LNCaP clone FGC (cell line): ENCODE results near the gene TARS3.
A peak's percentile ranks its signal among the peaks of the same experiment; 100 is the strongest.

Source experiments
- DNase-seq: peaks from one replicate; pipeline ENCODE4 v3.0.0-alpha.2; 2011; ENCODE audit warnings: low read depth
- H3K4me3 ChIP-seq: 2 replicates; pipeline ENCODE4 v1.5.1; 2011; ENCODE audit warnings: mild to moderate bottlenecking, low read depth, low read length, control low read depth
- TF ChIP-seq, protein P1 (sequence below): IDR thresholded peaks from 2 replicates; pipeline ENCODE4 v1.5.1; 2012; ENCODE audit warnings: mild to moderate bottlenecking; ENCODE audit not compliant: control insufficient read depth, insufficient read depth; ENCODE audit errors: extremely low read depth

The TARS3 gene

DNA sequence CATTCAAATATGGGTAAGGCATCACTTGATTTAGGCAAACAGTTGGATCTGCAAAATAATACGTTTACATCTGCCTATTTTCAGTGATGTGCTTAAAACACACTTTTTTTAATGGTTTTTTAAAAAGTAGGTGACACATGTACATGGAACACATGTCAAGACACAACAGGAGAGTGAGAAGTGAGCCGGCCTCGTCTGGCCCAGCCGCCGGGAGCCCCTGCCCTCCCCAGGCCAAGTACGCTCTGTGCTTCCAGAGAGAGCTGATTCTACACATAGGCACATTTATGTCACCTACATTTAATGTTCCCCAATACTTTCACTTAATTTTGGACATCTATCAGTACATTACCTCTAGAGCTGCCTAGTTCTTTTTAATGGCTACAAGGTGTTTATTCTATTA lies 75.9 kb downstream of the TARS3 start:
- DNase-seq = no peak
- TF ChIP-seq, protein P1, sequence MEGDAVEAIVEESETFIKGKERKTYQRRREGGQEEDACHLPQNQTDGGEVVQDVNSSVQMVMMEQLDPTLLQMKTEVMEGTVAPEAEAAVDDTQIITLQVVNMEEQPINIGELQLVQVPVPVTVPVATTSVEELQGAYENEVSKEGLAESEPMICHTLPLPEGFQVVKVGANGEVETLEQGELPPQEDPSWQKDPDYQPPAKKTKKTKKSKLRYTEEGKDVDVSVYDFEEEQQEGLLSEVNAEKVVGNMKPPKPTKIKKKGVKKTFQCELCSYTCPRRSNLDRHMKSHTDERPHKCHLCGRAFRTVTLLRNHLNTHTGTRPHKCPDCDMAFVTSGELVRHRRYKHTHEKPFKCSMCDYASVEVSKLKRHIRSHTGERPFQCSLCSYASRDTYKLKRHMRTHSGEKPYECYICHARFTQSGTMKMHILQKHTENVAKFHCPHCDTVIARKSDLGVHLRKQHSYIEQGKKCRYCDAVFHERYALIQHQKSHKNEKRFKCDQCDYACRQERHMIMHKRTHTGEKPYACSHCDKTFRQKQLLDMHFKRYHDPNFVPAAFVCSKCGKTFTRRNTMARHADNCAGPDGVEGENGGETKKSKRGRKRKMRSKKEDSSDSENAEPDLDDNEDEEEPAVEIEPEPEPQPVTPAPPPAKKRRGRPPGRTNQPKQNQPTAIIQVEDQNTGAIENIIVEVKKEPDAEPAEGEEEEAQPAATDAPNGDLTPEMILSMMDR = no peak
- no peak overlapping the region for H3K4me3 ChIP-seq

DNA sequence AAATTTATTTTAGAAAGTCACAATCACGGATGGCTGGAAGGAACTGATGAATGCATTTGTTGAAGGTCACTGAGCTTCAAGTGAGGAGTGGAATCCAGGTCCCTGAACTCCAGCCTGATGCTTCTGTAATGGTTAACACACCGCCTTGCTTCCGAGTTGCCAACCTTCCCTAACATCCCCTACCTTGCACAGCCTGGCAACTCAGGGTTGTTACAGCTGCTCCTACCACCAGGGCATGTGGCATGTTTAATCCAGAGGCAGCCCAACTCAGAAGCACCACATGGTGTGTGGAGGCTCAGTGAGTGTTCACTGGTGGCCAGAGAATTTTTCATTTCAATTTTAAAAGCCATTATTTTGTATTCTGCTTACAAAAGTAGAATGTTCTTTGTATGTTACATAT lies 77.0 kb downstream of the TARS3 start:
- no peak overlapping the region for H3K4me3 ChIP-seq
- TF ChIP-seq, protein P1 = no peak
- no peak for DNase-seq

DNA sequence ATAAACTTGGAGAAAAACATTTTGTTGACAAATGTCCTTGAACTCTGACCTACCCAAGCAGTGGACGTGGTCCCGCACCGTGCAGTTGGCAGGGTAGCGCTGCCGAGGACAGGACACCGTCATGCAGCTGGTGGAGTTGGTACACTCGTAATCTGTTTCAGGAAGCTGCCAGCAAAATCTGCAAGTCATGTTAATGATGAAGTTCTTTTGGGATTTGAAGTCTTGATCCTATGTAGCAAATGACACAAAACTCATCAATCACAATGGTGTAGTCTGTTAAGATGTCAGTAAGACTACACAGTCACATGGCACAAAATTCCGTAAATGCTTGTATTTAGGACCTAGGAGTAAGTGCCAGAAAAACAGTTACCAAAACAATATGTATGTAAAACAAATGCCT lies 77.6 kb downstream of the TARS3 start:
- no peak for DNase-seq
- H3K4me3 ChIP-seq = no peak overlapping the region
- TF ChIP-seq, protein P1 = no peak

DNA sequence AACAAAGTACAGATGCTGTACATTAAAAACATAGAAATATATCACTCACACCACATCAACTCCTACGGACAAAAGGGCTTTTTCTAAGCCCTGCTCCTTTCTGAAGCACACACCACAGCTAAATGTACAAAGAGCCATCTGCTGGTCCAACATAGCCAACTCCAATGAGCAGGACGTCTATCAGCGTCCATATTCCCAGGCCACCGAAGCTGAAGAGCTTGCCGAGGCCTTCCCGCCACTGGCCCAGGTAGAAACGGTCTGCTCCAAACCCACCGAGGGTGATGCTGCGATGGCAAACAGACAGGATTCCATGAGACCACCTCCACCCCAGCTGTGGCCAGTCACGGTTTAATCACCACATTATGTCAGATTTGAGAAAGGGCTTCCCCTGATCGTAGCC lies 81.9 kb downstream of the TARS3 start:
- no peak for DNase-seq
- no peak overlapping the region for H3K4me3 ChIP-seq
- TF ChIP-seq, protein P1 = no peak

DNA sequence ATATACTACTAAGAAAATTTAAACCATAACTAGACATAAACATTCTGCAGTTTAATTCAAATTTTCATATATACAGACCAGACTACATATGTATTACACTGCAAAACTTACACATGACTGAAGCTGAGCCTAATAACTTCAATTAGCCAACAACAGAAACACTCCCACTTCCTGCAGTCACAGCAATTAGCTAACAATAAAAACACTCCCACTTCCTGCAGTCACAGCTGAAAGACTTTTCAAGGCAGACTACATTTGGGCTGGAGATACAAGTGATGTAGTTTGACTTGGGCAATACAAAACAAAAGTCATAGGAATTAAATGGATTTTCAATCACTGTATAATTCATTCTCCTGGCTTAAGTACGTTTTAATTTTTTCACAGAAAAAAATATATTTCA lies 82.4 kb downstream of the TARS3 start:
- no peak for DNase-seq
- no peak overlapping the region for H3K4me3 ChIP-seq
- TF ChIP-seq, protein P1 = no peak

DNA sequence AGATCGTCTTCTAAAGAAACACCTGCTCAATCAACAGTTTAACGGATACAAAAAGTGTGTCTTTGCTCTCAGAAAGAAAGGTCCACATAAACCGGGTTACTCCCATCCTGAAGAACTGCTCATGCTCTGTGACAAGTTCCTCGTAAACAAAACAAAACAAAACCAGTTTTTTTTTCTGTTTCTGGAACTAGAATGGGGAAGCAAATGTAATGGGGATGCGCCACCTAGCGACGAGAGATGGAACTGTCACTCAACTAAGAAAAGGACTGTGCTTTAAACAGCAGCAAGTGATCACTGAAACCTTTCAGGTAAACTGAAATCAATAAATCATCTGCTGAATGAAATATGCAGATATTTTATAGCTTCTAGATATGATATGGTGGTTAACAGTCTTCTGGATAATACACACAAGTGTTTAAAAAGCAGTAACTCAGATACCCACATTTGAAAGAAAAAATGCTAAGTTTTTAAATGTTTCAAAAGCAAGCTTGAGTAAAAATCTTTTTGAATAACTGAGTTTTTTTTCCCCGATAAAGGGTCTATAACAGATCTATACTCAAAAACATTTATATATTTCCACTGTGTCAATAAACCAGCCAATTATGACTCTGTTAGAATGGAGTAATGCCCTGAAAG lies 83.0 kb downstream of the TARS3 start:
- no peak overlapping the region for H3K4me3 ChIP-seq
- peak; percentile 53 for DNase-seq
- TF ChIP-seq, protein P1 = peak; percentile 81

DNA sequence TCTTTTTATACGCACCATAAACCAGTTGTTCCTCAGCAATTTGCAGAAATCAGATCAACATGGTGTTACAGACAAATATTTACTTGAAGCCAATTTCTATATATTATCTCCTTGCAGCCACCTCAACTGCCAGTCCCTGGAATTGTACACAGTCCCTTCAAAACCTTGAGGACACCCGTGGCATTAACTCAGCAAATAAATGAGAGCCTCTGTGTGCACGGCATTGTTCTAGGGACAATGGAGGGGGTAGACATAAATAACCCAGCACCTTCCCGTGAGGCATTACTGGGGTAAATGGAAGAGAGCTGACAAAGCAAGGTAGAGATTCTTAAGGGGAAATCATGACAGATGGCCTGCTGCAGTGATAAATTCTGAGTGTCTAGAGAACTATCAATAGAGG lies 84.6 kb downstream of the TARS3 start:
- TF ChIP-seq, protein P1 = no peak
- H3K4me3 ChIP-seq = no peak overlapping the region
- DNase-seq = no peak
